Adrenal gland (tissue), 12 donors: Measurements from ENCODE around the gene DUSP22. TPM values are rescaled to one million over a fixed set of nuclear protein-coding genes. Genes with fewer than 3 reads are reported as not detected.

ENCODE experiments used
- DNase-seq, 7 donors: peaks; one replicate each; pipeline ENCODE4 v3.0.0-alpha.2; 2019 to 2020
- H3K27ac ChIP-seq, 5 donors: fragments of 200-600 bp; sonication (generic) in 4 of 5; 1 replicate in 3 of 5; 2 replicates in 2 of 5; pipeline versions ENCODE4 v1.5.1 to v1.8.0; 2016 to 2020; ENCODE audit warnings: mild to moderate bottlenecking in 1 of 5
- H3K27me3 ChIP-seq: fragments of 200-600 bp; 2 replicates; pipeline ENCODE4 v1.8.0; 2021
- H3K36me3 ChIP-seq, 2 donors: fragments of 200-600 bp; replicated peaks in 1 of 2; 1 replicate in 1 of 2; 2 replicates in 1 of 2; pipeline versions ENCODE4 v1.5.1 to v1.8.0; 2018 to 2022
- H3K4me1 ChIP-seq, 2 donors: fragments of 200-600 bp; replicated peaks in 1 of 2; 1 replicate in 1 of 2; 2 replicates in 1 of 2; pipeline versions ENCODE4 v1.5.1 to v1.8.0; 2018 to 2021
- H3K4me3 ChIP-seq, 4 donors: fragments of 200-600 bp; sonication (generic) in 3 of 4; one replicate each; pipeline ENCODE4 v1.5.1; 2016 to 2018
- H3K9me3 ChIP-seq, 3 donors: fragments of 200-600 bp; sonication (generic) in 1 of 3; replicated peaks in 1 of 3; 1 replicate in 2 of 3; 2 replicates in 1 of 3; pipeline versions ENCODE4 v1.5.1 to v1.8.0; 2016 to 2021
- POLR2A ChIP-seq, 2 donors: fragments of 450-650 bp; IDR thresholded peaks; one replicate each; pipeline ENCODE4 v1.6.1; 2017; ENCODE audit warnings: antibody characterized with exemption in 2 of 2, mild to moderate bottlenecking in 2 of 2, moderate library complexity in 1 of 2
- WGBS, 4 donors: extraction: QIAGEN DNeasy Blood & Tissue Kit in 2 of 4; methylation state at CpG; one replicate each; pipeline versions ENCODE4 v1.1.5 to v1.1.7; 2013 to 2017; 5-methylcytosine and 5-hydroxymethylcytosine counted together
- intact Hi-C, 2 donors: fragments of 100-400 bp; cut with DNase I; formaldehyde crosslinking; loops; one replicate each; pipeline versions ENCODE4 v1.14.1 to v1.15.0; 2022 to 2023
- polyA plus RNA-seq, 3 donors: library from polyadenylated mRNA; stranded (reverse); fragments of 200-250 nt in 2 of 3; fragments of 350-450 nt in 1 of 3; fragmentation: Illumina TruSeq in 1 of 3; extraction: RNeasy Lipid Tissue Mini Kit (QIAGEN cat#74804) in 1 of 3; gene quantifications; one replicate each; pipeline ENCODE4 v1.2.3, GENCODE V29; 2013 to 2014
- total RNA-seq, 9 donors: library from RNA; depleted of rRNA in 4 of 9; stranded (reverse); fragments of >200 nt in 4 of 9; fragments of 120-200 nt in 1 of 9; fragmentation: NEBNext Ultra II Directional in 1 of 9; extraction: Animal tissue kit (Norgen Biotek cat#: 25700) in 1 of 9; gene quantifications; one replicate each; pipeline versions ENCODE4 v1.1.0 to v1.2.4, GENCODE V29; 2013 to 2023
- TF ChIP-seq, protein P1 (sequence below), 6 experiments: fragments of 450-650 bp in 4 of 6; fragments of 200-600 bp in 2 of 6; sonication (generic) in 1 of 6; IDR thresholded peaks; 1 replicate in 5 of 6; 2 replicates in 1 of 6; pipeline versions ENCODE4 v1.5.1 to v1.8.0; 2016 to 2021; ENCODE audit warnings: antibody characterized with exemption in 6 of 6, mild to moderate bottlenecking in 2 of 6, moderate library complexity in 1 of 6
- donor health status: healthy with polysubstance abuse.
- donor health status: Bipolar disorder and iron deficiency.
- donor health status: DM: yes; HTN: yes; CAD: no.
- donor health status: DM: no; HTN: no; CAD: no.
- donor health status: DM: no; HTN: no; CAD: no.
- donor health status: DM: yes; HTN: yes; CAD: no.

The DUSP22 gene
- total and polyA plus RNA-seq, 12 donors, result 16.7 to 39.3 (median 25.9) TPM

DNA sequence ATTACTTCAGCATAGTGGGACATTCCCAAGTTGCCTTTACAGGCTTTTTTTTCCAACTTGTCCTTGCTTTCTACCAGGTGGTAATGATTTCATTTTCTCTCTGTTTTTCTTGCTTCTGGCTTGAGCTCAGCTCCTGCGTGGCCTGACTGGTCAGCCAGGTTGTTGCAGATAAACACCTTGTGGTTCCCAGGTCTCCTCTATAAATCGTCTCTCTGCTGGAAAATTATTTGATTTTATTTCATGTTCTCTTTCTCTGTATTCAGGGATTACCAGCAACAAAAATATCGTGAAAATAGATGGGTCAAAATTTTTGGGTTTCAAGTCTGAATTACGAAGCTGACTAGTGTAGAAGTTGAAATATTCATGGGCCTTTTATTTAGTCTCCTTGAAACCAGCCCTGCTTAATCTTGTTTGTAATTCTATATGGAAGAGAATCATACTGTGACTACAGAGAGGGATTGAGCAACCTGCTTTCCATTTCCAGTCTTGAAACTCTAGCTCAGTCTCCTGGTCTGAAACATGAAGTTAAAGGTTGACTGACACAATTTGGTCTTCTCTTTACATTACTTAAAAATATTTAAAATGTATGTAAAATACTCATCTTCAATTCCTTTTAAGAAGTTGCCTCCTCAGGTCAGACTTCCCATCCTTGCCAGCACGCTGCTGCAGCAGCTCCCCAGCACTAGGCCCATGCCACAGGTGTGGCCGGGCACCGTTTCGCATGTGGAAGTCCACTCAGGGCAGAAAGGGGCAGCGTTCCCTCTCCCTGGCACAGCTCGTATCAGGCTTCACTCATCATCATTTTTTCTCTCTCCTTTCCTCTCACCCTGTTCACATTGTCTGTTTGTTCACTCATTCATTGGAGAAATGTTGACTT lies 7.1 kb downstream of the DUSP22 start:
- H3K27me3 ChIP-seq, result no peaks in the 10 kb centered on the region
- H3K27ac ChIP-seq, result peak overlapping the region in 2 of 5 donors; percentile 1 to 23
- TF ChIP-seq POLR2A (IDR thresholded peaks at IDR 0.05), result no peak
- TF ChIP-seq, protein P1, sequence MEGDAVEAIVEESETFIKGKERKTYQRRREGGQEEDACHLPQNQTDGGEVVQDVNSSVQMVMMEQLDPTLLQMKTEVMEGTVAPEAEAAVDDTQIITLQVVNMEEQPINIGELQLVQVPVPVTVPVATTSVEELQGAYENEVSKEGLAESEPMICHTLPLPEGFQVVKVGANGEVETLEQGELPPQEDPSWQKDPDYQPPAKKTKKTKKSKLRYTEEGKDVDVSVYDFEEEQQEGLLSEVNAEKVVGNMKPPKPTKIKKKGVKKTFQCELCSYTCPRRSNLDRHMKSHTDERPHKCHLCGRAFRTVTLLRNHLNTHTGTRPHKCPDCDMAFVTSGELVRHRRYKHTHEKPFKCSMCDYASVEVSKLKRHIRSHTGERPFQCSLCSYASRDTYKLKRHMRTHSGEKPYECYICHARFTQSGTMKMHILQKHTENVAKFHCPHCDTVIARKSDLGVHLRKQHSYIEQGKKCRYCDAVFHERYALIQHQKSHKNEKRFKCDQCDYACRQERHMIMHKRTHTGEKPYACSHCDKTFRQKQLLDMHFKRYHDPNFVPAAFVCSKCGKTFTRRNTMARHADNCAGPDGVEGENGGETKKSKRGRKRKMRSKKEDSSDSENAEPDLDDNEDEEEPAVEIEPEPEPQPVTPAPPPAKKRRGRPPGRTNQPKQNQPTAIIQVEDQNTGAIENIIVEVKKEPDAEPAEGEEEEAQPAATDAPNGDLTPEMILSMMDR (IDR thresholded peaks at IDR 0.05), result no peak
- 65 to 72% (median 70%) methylated on average over 10 of the region's 10 CpGs for WGBS, 4 donors
- intact Hi-C loops, result no loop called here
- no peaks in the 10 kb centered on the region for H3K36me3 ChIP-seq
- H3K9me3 ChIP-seq, result no peaks in the 10 kb centered on the region
- peaks cover 3 to 6% of the 10 kb centered on the region in 2 donors for H3K4me1 ChIP-seq
- no peak for DNase-seq
- no peak overlapping the region for H3K4me3 ChIP-seq

DNA sequence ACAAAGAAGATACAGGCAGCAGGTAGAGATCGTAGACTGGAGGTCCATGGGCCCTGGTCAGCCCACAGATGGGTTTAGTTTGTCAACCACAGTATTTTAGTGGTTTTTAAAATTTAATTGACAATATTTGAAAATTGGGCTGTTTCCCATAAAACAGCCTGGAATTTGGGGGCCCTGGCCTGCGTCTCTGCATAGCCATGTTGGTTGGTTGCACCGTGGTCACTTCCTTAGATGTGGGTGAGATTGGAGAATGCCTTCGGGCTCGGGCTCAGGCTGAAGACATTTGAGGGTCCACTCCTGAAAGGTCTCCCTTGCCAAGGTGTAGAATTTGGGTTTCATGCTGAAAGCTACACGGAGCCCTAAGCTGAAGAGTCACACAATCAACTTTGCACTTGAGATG lies 7.7 kb downstream of the DUSP22 start:
- TF ChIP-seq, protein P1 (IDR thresholded peaks at IDR 0.05), result no peak
- intact Hi-C loops, result no loop called here
- no peak for DNase-seq

DNA sequence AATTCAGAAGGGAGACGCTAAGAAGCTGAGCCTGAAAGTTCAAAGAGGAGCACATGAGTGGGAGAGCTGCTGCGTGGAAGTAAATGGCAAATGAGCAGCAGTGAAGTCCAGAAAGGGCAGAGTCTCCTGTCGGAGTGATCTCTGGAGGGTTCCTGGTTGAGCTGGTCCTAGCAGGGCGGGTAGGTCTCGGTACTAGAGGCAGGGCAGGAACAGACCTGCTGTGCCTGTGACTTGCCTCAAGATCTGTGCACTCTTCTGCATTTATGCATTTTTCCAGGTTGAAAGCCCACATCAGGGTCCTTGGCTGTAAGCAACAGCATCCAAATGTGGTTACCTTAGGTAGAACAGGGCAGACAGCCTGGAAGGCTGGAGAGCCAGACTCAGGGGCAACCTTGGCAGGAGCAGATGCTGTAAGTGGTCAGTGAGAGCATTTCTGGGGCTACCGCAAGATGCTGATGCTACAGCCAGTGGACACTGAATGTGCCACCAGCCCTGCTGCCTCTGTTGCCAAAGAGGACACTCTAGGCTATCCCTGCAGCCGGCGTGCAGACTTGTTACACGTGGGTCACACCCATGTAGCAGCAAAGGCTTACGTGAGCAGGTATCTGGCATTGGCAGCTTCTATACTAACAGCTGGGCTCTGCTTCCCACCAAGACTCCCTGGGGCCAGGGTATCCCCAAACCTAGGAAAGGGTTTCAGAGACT lies 8.4 kb downstream of the DUSP22 start:
- Histone ChIP-seq H3K36me3 (no peaks in the 10 kb centered on the region), H3K4me1 (peaks cover 3 to 6% of the 10 kb centered on the region in 2 donors), H3K27ac (no peak overlapping the region), H3K9me3 (no peaks in the 10 kb centered on the region), H3K27me3 (no peaks in the 10 kb centered on the region), H3K4me3 (no peak overlapping the region)
- no peak for TF ChIP-seq POLR2A (IDR thresholded peaks at IDR 0.05)
- TF ChIP-seq, protein P1 (IDR thresholded peaks at IDR 0.05), result no peak
- WGBS, 4 donors, result 82 to 89% (median 87%) methylated on average over 10 of the region's 10 CpGs
- no peak for DNase-seq
- intact Hi-C loops, result no loop called here

More for the DNA sequence above, 7.7 kb downstream of the DUSP22 start:
- 80 to 89% (median 83%) methylated on average over 6 of the region's 6 CpGs for WGBS, 4 donors
- Histone ChIP-seq H3K27me3 (no peaks in the 10 kb centered on the region), H3K9me3 (no peaks in the 10 kb centered on the region), H3K4me3 (no peak overlapping the region), H3K4me1 (peaks cover 3 to 6% of the 10 kb centered on the region in 2 donors), H3K36me3 (no peaks in the 10 kb centered on the region), H3K27ac (no peak overlapping the region)

DNA sequence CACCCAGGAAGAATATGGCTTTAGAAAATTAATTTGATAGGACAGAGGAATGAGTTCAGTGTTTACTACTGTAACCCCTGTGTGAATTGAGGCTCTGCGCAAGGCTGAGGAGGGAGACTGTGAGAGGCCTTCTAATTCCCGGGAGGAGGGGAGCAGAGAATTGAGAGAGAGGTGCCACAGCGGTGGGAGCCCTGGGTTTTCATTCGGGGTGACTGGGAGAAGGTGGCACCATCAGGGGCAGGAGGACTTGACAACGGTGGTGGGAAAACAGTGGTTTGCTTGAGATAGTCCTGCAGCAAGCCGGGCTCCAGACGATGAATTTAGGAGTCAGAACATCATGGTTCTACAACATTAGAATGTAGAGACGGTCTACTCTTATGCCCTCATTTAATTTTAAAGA lies 9.2 kb downstream of the DUSP22 start:
- intact Hi-C loops, result no loop called here
- peaks cover 3 to 6% of the 10 kb centered on the region in 2 donors for H3K4me1 ChIP-seq
- H3K36me3 ChIP-seq, result no peaks in the 10 kb centered on the region
- no peak overlapping the region for H3K27ac ChIP-seq
- TF ChIP-seq, protein P1 (IDR thresholded peaks at IDR 0.05), result no peak
- no peak for TF ChIP-seq POLR2A (IDR thresholded peaks at IDR 0.05)
- 81 to 87% (median 85%) methylated on average over 8 of the region's 8 CpGs for WGBS, 4 donors
- no peaks in the 10 kb centered on the region for H3K9me3 ChIP-seq
- H3K4me3 ChIP-seq, result no peak overlapping the region
- no peak for DNase-seq
- H3K27me3 ChIP-seq, result no peaks in the 10 kb centered on the region
